A673 (cell line): ENCODE data around the gene NEK7. TPM values are rescaled to one million over a fixed set of nuclear protein-coding genes. Genes with fewer than 3 reads are reported as not detected.

Source experiments
- BruUV-seq: library from RNA; stranded (reverse); fragments of 400-500 nt; replicated peaks from 2 replicates; lab custom pipeline; 2021; lab: Mats Ljungman, UMichigan
- CTCF ChIA-PET: fragments of 300-600 bp; sonication (Branson Sonifier 250); formaldehyde crosslinking; loops from one replicate; lab custom pipeline; 2022; ENCODE audit warnings: antibody characterized with exemption; lab: Charles Lee
- POLR2A ChIA-PET: fragments of 300-600 bp; sonication (Branson Sonifier 250); formaldehyde crosslinking; loops from one replicate; lab custom pipeline; 2022; ENCODE audit warnings: antibody characterized with exemption; ENCODE audit not compliant: low non-redundant PET; lab: Charles Lee
- DNase-seq: peaks from one replicate; pipeline ENCODE4 v3.0.0-alpha.2; 2015; ENCODE audit warnings: low spot score
- H3K27ac ChIP-seq: fragments of 200-600 bp; sonication (generic); 2 replicates; pipeline ENCODE4 v1.5.1; 2016; ENCODE audit warnings: mixed run types, low read depth, mild to moderate bottlenecking, mixed read lengths, antibody characterized with exemption, low read length; ENCODE audit not compliant: poor library complexity, severe bottlenecking
- H3K27me3 ChIP-seq: fragments of 200-600 bp; sonication (generic); replicated peaks from 2 replicates; pipeline ENCODE4 v1.6.1; 2017; ENCODE audit warnings: mixed run types, low read depth, mild to moderate bottlenecking, mixed read lengths, antibody characterized with exemption, low read length; ENCODE audit not compliant: insufficient read depth, poor library complexity
- H3K36me3 ChIP-seq: fragments of 200-600 bp; sonication (generic); 2 replicates; pipeline ENCODE4 v1.6.1; 2016; ENCODE audit warnings: mixed run types, mild to moderate bottlenecking, mixed read lengths, antibody characterized with exemption, low read length; ENCODE audit not compliant: insufficient read depth, poor library complexity, severe bottlenecking
- H3K4me1 ChIP-seq: fragments of 200-600 bp; sonication (generic); 2 replicates; pipeline ENCODE4 v1.6.1; 2017; ENCODE audit warnings: mixed run types, mild to moderate bottlenecking, mixed read lengths, antibody characterized with exemption, low read length; ENCODE audit not compliant: insufficient read depth, poor library complexity, severe bottlenecking
- H3K4me3 ChIP-seq: fragments of 200-600 bp; sonication (generic); 2 replicates; pipeline ENCODE4 v1.5.1; 2016; ENCODE audit warnings: low read depth, mixed run types, mild to moderate bottlenecking, mixed read lengths, low read length; ENCODE audit not compliant: poor library complexity, severe bottlenecking
- H3K9me3 ChIP-seq: fragments of 200-600 bp; sonication (generic); 2 replicates; pipeline ENCODE4 v1.6.1; 2016; ENCODE audit warnings: mixed run types, low read depth, mild to moderate bottlenecking, mixed read lengths, antibody characterized with exemption, low read length; ENCODE audit not compliant: poor library complexity, severe bottlenecking
- CTCF ChIP-seq: fragments of 300-800, 200-600 bp; sonication (generic); conservative IDR thresholded peaks from 2 replicates; pipeline ENCODE4 v1.5.1; 2017; ENCODE audit warnings: low read depth, mild to moderate bottlenecking, antibody characterized with exemption, low read length, moderate library complexity, mixed read lengths
- EZH2 ChIP-seq: fragments of 200-600 bp; sonication (generic); IDR thresholded peaks from 2 replicates; pipeline ENCODE4 v1.6.1; 2017; ENCODE audit warnings: borderline replicate concordance, low read depth, mild to moderate bottlenecking, mixed read lengths, antibody characterized with exemption, low read length; ENCODE audit not compliant: poor library complexity, severe bottlenecking
- intact Hi-C: fragments of 100-400 bp; cut with micrococcal nuclease; formaldehyde crosslinking; loops from one replicate; pipeline ENCODE4 v1.10.0; 2022; ENCODE audit not compliant: unreplicated experiment
- total RNA-seq: library from RNA; stranded (reverse); gene quantifications from 2 replicates; pipeline ENCODE4 v1.2.3, GENCODE V29; 2021

The NEK7 gene
- total RNA-seq, 1 experiment from 2014 or later = 18.6 TPM

- ChIA-PET CTCF (no interaction called here), POLR2A (no interaction called here)
- H3K36me3 ChIP-seq = no peaks in the 10 kb centered on the region
- no peaks in the 10 kb centered on the region for H3K9me3 ChIP-seq
- no peak overlapping the region for H3K4me3 ChIP-seq
- no peaks in the 10 kb centered on the region for H3K27me3 ChIP-seq
- no peaks in the 10 kb centered on the region for H3K4me1 ChIP-seq
- no peak overlapping the region for H3K27ac ChIP-seq
- no peak for TF ChIP-seq EZH2
- TF ChIP-seq CTCF = no peak
- no TSS peak for BruUV-seq
- intact Hi-C loops = loop anchor here (10.0 kb wide), 1 partner anchor 438 kb away; the partner anchor contains the start of gene LHX9
- DNase-seq = no peak
Observed at GRCh38 chr1:198352975-198353695, 196.3 kb downstream of the NEK7 start.

GRCh38 chr1:198357937-198358336 lies 201.1 kb downstream of the NEK7 start:
- DNase-seq = no peak
- no peaks in the 10 kb centered on the region for H3K4me1 ChIP-seq
- no peaks in the 10 kb centered on the region for H3K27me3 ChIP-seq
- intact Hi-C loops = loop anchor here (5.0 to 10.0 kb wide), 2 partner anchors 271 to 443 kb away; partner anchors contain the start of gene LHX9
- H3K9me3 ChIP-seq = no peaks in the 10 kb centered on the region
- BruUV-seq = no TSS peak
- H3K36me3 ChIP-seq = no peaks in the 10 kb centered on the region
- ChIA-PET CTCF (no interaction called here), POLR2A (no interaction called here)
- no peak overlapping the region for H3K4me3 ChIP-seq
- no peak overlapping the region for H3K27ac ChIP-seq
- TF ChIP-seq CTCF (no peak), EZH2 (no peak)

- Histone ChIP-seq H3K27me3 (no peaks in the 10 kb centered on the region), H3K27ac (no peak overlapping the region), H3K9me3 (no peaks in the 10 kb centered on the region), H3K4me1 (no peaks in the 10 kb centered on the region), H3K4me3 (no peak overlapping the region), H3K36me3 (no peaks in the 10 kb centered on the region)
- ChIA-PET POLR2A (no interaction called here), CTCF (no interaction called here)
- TF ChIP-seq CTCF (peak; percentile 64), EZH2 (no peak)
- intact Hi-C loops = loop anchor here (5.0 to 10.0 kb wide), 2 partner anchors 272 to 444 kb away; partner anchors contain the start of gene LHX9
- DNase-seq = peak; percentile 35
- no TSS peak for BruUV-seq
Observed at GRCh38 chr1:198359024-198359653, 202.3 kb downstream of the NEK7 start.
